Limb (tissue), 2 donors: ENCODE measurements around the gene P3H3.

Experiments
- DNase-seq, 2 donors: peaks; one replicate each; pipeline ENCODE4 v3.0.0-alpha.2; 2016; ENCODE audit errors: extremely low spot score in 2 of 2

P3H3 gene, protein sequence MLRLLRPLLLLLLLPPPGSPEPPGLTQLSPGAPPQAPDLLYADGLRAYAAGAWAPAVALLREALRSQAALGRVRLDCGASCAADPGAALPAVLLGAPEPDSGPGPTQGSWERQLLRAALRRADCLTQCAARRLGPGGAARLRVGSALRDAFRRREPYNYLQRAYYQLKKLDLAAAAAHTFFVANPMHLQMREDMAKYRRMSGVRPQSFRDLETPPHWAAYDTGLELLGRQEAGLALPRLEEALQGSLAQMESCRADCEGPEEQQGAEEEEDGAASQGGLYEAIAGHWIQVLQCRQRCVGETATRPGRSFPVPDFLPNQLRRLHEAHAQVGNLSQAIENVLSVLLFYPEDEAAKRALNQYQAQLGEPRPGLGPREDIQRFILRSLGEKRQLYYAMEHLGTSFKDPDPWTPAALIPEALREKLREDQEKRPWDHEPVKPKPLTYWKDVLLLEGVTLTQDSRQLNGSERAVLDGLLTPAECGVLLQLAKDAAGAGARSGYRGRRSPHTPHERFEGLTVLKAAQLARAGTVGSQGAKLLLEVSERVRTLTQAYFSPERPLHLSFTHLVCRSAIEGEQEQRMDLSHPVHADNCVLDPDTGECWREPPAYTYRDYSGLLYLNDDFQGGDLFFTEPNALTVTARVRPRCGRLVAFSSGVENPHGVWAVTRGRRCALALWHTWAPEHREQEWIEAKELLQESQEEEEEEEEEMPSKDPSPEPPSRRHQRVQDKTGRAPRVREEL

GRCh38 chr12:6827982-6828780 is at the start of gene P3H3:
Gene P3H3 (plus strand): TSS chr12:6828407. CDS start chr12:6828441, 34 bp downstream.
- peak; percentile 62 to 83 for DNase-seq

DNA sequence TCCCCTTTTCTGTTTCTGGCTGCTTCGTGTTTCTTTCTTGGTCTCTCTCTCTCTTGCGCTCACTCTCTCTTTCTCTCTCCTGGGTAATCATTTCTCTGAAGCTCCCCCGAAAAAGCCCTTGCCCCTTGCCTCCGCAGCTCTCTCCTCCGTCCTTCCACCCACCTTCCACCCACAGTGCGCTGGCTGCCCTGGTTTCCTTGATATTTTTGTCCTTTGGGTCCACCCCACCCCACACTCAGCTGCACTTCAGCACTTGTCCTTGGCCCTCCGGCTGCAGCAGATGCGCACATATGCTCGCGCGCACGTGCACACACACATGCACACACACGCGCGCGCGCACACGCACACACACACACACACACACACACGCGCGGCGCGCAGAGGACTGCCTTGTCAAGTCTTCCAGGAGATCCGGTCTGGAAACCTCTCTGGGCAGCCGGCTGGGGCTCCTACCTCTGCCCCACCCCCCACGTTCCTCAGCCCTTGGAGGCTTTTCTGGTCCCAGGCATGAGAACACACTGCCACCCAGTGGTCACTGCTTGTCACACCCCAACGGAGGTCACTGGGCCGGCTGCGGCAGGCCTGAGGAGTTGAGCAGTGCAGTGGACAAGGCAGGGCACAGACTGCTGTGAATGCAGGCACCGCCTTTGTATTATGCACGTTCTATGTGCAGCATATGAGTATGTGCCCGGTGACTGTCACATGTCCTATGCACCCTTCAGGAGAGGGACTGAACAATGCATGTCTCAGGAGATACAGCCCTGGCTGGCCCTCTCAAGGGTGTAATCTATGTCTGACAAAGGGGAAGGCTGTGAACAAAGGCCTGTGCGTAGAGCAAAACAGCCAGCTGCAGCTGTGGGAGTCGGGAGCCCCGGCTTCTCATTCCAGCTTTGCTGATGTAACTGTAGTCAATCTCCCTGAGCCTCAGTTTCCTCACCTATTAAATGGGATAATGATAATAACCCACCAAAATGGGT is 49.3 kb upstream of the P3H3 start:
- peak; percentile 94 to 96 for DNase-seq

DNA sequence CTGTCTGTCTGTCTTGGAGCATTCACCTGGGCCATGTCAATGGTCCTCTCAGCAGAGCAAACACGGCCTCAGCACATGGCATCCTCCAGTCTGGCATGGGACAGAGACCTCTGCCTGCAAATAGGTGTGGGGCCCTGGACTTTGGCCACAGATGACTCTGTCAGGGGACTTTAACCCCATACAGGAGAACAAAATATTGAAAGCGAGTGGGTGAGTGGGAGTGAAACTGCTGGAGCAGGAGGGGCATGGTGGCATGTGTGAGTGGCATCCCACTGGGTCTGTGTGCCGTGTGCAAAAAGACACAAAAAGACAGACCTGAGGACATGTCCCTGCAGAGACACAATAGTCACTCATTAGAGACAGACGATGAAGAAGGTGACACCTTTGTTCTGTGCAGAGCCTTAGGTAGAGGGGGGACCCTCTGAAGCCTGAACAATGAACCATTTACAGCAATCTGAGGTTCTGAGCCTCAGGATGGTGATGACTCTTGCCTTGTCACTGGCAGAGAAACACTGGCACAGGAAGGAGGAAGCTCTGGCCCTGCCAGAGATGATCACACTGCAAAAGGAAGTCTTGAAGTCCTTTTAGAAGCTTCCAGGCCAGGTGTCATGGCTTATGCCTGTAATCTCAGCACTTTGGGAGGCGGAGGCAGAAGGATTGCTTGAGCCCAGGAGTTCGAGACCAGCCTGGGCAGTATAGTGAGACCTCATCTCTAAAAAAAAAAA is 48.3 kb upstream of the P3H3 start:
- DNase-seq = no peak

DNA sequence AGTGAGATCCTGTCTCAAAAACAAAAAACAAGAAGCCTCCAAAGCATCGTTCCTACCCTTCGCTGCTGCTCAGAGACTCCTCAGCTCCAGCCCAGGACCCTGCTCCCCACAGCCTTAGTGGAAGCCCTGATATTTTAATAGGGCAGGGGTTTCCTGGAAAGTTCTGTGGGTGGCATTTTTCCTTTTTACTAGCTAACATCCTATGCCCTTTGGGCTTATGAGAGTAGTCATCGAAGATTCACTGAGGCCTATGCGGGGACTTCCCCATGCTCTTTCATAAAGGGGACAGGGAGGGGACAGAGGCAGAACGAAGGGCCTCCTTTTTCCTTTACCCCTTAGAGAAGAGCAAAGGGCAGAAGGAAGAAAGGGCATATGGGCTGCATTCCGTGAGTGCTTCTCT is 47.6 kb upstream of the P3H3 start:
- no peak for DNase-seq

DNA sequence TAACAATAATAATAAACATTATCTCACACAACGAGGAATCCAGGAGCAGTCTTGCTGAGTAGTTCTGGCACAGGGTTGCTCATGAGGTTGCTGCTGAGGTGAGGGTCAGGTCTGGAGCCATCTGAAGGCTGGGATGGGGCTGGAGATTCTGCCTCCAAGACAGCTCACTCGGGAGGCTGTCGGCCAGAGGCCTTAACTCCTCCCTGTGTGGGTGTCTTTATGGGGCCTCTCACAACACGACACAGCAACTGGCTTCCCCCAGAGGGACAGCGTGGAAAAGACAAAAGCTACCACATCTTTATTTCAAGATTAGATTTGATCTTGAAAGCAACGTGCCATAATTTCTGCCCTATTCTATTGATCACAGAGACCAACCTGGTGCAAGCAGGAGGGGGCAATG is 46.1 kb upstream of the P3H3 start:
- DNase-seq = no peak

- DNase-seq = no peak
These were observed 45.2 kb upstream of the P3H3 start for GRCh38 chr12:6782850-6783566.

DNA sequence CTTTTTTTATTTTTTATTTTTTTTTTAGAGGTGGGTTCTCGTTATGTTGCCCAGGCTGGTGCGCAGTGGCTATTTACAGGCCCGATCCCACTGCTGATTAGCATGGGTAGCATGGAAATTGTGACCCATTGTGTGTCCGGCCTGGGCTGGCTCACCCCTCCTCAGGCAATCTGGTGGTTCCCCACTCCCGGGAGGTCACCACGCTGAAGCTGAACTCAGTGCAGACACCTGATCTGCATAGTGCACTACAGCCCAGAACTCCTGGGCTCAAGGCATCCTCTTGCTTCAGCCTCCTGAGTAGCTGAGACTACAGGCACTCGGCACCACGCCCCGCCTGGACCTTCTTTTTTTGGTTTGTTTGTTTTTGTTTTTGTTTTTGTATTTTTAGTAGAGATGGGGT is 44.4 kb upstream of the P3H3 start:
- no peak for DNase-seq

GRCh38 chr12:6784296-6784695 is 43.9 kb upstream of the P3H3 start:
- no peak for DNase-seq

DNA sequence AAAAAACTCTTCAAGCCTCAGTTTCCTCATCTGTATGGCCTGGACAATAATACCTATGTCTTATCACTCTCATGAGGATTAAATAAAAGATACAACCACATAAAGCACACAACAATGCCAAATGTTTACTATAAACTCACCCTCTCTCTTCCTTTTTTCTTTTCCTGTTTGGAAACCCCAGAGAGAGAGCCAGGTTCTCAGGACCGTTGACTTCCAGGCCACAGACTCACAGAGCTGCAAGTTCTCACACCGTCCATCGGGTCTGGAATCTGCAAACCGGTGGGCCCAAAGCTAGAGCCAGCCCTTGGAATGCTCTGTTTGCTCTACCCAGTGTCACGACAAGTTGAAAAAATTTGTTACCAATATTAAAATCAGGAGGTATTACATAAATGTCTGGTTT is 43.4 kb upstream of the P3H3 start:
- no peak for DNase-seq

DNA sequence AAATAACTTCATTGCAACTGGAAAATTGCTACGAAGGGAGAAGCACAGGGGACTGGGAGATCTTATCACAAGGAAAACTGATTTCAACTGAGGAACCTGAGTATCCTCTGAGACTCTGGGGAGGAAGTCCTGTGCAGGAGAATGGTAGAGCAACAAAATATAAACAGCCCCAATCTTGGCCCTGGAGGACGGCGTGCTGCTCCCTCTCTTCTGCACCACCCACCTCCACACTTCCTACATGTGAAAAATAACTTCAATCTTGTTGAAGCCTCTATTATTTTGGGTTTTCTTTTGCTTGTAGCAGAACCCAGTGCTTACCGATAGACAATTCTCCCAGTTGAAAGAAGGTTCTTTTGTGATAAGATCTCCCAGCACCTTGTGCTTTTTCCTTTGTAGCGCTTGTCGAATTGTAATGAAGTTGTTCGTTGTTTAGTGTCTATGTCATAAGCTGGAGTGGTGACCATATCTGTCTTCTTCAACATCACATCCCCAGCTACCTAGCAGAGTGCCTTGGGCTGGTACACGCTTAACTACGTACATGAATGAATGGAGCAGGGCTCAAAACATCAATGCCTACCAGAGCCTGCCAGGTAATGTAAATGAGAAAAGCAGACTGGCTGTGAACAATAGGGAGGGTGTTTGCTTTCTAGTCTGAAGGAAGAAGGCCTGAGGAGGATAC is 41.7 kb upstream of the P3H3 start:
- no peak for DNase-seq

- no peak for DNase-seq
These were observed 40.9 kb upstream of the P3H3 start for GRCh38 chr12:6787309-6787708.

DNA sequence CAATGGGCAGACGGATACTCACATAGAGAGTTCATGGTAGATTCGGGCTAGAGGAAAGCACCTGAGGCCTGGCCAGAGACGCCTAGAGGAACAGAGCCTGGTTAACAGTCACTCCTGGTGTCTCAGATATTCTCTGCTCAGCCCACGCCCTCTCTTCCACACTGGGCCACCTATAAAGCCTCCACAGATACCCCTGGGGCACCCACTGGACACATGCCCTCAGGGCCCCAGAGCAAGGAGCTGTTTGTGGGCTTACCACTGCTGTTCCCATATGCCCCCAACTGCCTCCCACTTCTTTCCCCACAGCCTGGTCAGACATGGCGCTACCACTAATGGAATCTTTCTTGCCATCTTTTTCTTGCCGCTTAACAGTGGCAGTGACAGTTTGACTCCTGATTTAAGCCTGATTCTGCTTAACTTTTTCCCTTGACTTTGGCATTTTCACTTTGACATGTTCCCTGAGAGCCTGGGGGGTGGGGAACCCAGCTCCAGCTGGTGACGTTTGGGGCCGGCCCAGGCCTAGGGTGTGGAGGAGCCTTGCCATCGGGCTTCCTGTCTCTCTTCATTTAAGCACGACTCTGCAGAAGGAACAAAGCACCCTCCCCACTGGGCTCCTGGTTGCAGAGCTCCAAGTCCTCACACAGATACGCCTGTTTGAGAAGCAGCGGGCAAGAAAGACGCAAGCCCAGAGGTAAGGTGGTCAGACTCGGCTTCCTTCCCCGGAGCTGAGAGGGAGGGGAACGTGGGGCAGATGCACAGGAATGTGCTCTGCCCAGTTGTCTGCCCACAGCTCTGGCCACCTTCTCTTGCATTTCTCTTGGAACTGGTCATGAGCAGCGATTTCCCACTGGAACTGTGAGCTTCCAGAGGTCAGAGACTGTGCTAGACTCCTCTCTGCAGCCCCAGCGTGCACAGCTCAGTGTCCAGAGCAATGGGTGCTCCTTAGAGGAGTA is 39.0 kb upstream of the P3H3 start, which contains the start of gene CD4:
CD4 (plus strand) TSS at position 557 of the 953 bp plus-strand sequence. CDS start 10,611 bp downstream, outside the sequence.
- no peak for DNase-seq

- no peak for DNase-seq
These were observed 37.6 kb upstream of the P3H3 start for GRCh38 chr12:6790496-6791150.

GRCh38 chr12:6791931-6792520 is 36.2 kb upstream of the P3H3 start:
- DNase-seq = no peak

DNA sequence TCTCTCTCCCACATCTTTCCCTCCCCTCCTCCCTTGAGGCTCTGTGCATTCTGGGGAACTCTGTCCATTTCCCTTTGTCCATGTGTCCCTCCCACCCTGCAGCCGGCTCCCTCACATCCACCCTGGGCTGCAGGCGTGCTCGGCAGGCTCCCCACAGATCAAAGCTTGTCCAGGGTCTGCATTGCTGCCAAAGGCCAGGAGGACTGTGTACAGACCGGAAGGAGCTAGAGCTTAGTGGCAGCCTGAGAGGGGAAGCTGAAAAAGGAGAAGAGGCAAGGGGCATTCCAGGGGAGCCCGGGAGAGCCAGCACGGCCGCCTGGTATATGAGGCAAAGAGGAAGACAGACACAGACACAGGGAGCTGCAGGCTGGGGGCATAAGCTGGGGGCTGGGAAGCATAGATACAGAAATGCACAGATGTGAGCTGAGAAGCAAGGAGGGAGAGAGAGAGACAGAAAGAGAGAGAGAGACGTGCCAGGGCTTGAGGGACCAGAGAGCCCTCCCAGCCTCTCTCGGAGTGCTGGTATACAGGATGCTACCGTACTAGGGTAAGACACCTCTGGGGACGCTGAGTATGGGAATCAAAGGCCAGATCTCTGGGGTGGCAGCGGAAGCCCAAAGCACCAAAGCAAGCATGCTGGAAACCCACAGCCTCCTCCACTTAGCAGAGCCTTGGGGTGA is 35.5 kb upstream of the P3H3 start:
- DNase-seq = peak; percentile 30 to 49

DNA sequence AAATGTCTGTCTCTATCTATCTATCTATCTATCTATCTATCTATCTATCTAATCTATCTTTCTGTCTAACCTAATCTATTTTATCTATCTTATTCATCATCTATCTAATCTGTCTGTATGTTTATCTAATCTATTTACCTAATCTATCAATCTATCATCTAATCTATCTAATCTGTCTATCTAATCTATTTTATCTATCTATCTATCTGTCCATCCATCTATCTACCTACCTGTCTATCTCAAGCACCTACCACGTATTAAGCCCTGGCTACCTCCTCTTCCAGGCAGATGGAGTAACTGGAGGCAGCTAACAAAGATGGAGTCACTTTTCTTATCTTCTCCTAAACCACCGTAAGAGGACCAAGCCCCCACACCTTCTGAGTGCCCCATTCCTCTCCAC is 33.1 kb upstream of the P3H3 start:
- DNase-seq = no peak
